Measurements from ENCODE around the gene QRICH2. TPM values are rescaled to one million over a fixed set of nuclear protein-coding genes. Genes with fewer than 3 reads are reported as not detected.
"Not testable (repeated sequence)": the region's sequence is repeated elsewhere in the genome, so short reads cannot be mapped to it uniquely, and the experiment has no call there.

The QRICH2 gene
- total RNA-seq, 2 donors from 2014 or later, result 0.85 to 2.1 TPM

- Mint-ChIP-seq H3K27ac (peak overlapping the region; percentile 96), H3K36me3 (ENCODE audit: low read depth) (peaks cover 82% of the 10 kb centered on the region), H3K9me3 (no peaks in the 10 kb centered on the region), H3K4me3 (peak overlapping the region; percentile 96), H3K27me3 (no peaks in the 10 kb centered on the region), H3K4me1 (peaks cover 10% of the 10 kb centered on the region)
- ATAC-seq (replicated peaks), result no peak
Observed at GRCh38 chr17:76268991-76269981, 38.8 kb downstream of the QRICH2 start.

GRCh38 chr17:76268015-76268749 is 39.9 kb downstream of the QRICH2 start:
- Mint-ChIP-seq H3K4me3 (peak overlapping the region; percentile 96), H3K27ac (peak overlapping the region; percentile 96), H3K9me3 (no peaks in the 10 kb centered on the region), H3K36me3 (ENCODE audit: low read depth) (peaks cover 82% of the 10 kb centered on the region), H3K27me3 (no peaks in the 10 kb centered on the region), H3K4me1 (peaks cover 18% of the 10 kb centered on the region)
- ATAC-seq (replicated peaks), result peak; percentile 19

- peaks cover 23% of the 10 kb centered on the region for H3K4me1 Mint-ChIP-seq
- not testable (repeated sequence) for H3K9me3 Mint-ChIP-seq; ATAC-seq (replicated peaks); H3K27me3 Mint-ChIP-seq
- peaks cover 77% of the 10 kb centered on the region for H3K36me3 Mint-ChIP-seq (ENCODE audit: low read depth)
- peak overlapping the region; percentile 96 for H3K4me3 Mint-ChIP-seq
- H3K27ac Mint-ChIP-seq, result peak overlapping the region; percentile 96
Observed at GRCh38 chr17:76267581-76268001, 40.5 kb downstream of the QRICH2 start.

DNA sequence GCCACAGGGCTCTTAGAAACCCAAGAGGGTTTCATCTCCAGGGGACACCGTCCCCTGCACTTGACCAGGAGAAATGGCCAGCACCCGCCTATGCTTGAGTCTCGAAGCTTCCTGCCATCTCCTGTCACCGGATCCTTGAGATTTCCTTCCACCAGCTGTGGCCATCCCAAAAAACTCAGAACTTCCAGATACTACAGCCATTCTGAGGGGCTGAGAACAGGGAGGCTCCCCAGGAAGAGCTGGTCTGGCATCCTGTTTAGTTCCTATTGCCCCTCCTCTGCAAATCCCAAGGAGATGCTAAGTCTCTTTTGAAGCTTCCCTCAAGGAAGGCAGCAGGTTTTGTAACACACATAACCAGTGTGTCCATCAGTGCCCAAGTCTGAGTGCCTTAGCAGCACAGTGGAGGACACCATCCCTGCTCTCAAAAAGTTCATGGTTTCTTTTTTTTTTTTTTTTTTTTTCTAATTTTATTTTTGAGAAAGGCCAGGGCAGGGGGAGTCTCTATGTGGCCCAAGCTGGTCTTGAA is 41.0 kb downstream of the QRICH2 start:
- Mint-ChIP-seq H3K36me3 (ENCODE audit: low read depth) (peaks cover 72% of the 10 kb centered on the region), H3K27me3 (no peaks in the 10 kb centered on the region), H3K4me1 (peaks cover 25% of the 10 kb centered on the region), H3K9me3 (no peaks in the 10 kb centered on the region), H3K27ac (peak overlapping the region; percentile 96), H3K4me3 (peak overlapping the region; percentile 96)
- no peak for ATAC-seq (replicated peaks)

- H3K9me3 Mint-ChIP-seq, result no peaks in the 10 kb centered on the region
- H3K27me3 Mint-ChIP-seq, result no peaks in the 10 kb centered on the region
- H3K27ac Mint-ChIP-seq, result peak overlapping the region; percentile 96
- ATAC-seq (replicated peaks), result no peak
- peaks cover 65% of the 10 kb centered on the region for H3K36me3 Mint-ChIP-seq (ENCODE audit: low read depth)
- peaks cover 25% of the 10 kb centered on the region for H3K4me1 Mint-ChIP-seq
- peak overlapping the region; percentile 96 for H3K4me3 Mint-ChIP-seq
Observed at GRCh38 chr17:76266244-76266938, 41.7 kb downstream of the QRICH2 start.

- H3K9me3 Mint-ChIP-seq, result no peaks in the 10 kb centered on the region
- peaks cover 58% of the 10 kb centered on the region for H3K36me3 Mint-ChIP-seq (ENCODE audit: low read depth)
- no peak for ATAC-seq (replicated peaks)
- peaks cover 29% of the 10 kb centered on the region for H3K4me1 Mint-ChIP-seq
- peak overlapping the region; percentile 96 for H3K27ac Mint-ChIP-seq
- peak overlapping the region; percentile 96 for H3K4me3 Mint-ChIP-seq
- no peaks in the 10 kb centered on the region for H3K27me3 Mint-ChIP-seq
Observed at GRCh38 chr17:76265624-76266243, 42.3 kb downstream of the QRICH2 start.

DNA sequence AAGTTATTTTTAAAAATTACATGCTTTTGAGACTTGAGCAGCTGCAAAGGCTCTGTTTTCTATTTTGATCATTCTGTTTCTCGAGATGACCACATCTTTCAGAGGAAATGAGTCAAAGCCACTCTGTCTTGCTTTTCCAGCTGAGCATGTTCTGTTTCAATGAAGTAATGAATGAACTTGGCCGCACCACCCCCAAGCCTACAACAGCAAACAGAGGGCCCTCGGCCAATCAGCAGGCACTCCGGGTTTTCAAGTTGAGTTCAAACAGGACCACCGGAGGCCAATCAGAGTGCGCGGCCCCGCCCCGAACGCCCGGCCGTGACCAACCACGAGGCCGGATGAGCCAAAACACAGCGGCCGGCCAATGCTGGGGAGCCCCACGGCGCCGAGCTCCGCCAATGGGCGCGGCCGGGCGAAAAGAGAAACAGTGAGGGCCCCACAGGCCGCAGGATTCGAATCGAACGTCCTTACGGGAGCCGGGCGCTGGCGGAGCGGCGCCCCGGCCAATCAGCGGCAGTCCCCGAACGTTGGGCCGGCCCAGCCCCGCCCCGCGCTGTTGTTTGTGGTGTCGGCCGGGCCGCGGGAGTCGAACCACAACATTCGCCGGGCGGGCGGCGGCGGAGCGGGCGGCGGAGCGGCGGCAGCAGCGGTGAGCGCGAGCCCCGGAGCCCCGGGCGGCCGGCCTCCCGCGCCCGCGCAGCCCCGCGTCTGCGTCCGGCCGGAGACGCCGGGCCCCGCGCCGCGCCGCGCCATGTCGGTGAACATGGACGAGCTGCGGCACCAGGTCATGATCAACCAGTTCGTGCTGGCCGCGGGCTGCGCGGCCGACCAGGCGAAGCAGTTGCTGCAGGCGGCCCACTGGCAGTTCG is 43.1 kb downstream of the QRICH2 start, which contains the start of gene UBALD2:
Gene UBALD2, plus strand, starts transcription at position 594 of the 869 bp plus-strand sequence. Its CDS starts 158 bp downstream, at position 752.
- H3K4me1 Mint-ChIP-seq, result peaks cover 29% of the 10 kb centered on the region
- H3K4me3 Mint-ChIP-seq, result peak within 1 kb of the TSS; percentile 96
- ATAC-seq (replicated peaks), result peak; percentile 87
- H3K27ac Mint-ChIP-seq, result peak within 1 kb of the TSS; percentile 96
- H3K27me3 Mint-ChIP-seq, result no peaks in the 10 kb centered on the region
- peaks cover 51% of the 10 kb centered on the region for H3K36me3 Mint-ChIP-seq (ENCODE audit: low read depth)
- no peaks in the 10 kb centered on the region for H3K9me3 Mint-ChIP-seq

- Mint-ChIP-seq H3K9me3 (no peaks in the 10 kb centered on the region), H3K4me3 (peak overlapping the region; percentile 79), H3K4me1 (peaks cover 24% of the 10 kb centered on the region), H3K27ac (peak overlapping the region; percentile 90), H3K27me3 (no peaks in the 10 kb centered on the region), H3K36me3 (ENCODE audit: low read depth) (peaks cover 45% of the 10 kb centered on the region)
- ATAC-seq (replicated peaks), result peak; percentile 1
Observed at GRCh38 chr17:76264425-76264754, 43.7 kb downstream of the QRICH2 start.

DNA sequence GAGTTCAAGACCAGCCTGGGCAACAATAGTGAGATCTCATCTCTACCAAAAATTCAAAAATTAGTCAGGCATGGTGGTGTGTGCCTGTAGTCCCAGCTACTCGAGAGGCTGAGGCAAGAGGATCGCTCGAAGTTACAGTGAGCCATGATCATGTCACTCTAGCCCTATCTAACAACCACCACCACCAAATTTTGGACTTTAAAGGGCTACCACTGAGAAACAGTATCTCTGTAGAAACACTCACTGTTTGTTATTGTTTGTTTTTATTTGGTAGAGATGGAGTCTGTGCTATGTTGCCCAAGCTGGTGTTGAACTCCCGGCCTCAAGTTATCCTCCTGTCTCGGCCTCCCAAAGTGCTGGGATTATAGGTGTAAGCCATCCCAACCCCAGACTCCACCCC is 44.2 kb downstream of the QRICH2 start:
- H3K9me3 Mint-ChIP-seq, result no peaks in the 10 kb centered on the region
- peaks cover 22% of the 10 kb centered on the region for H3K4me1 Mint-ChIP-seq
- peaks cover 40% of the 10 kb centered on the region for H3K36me3 Mint-ChIP-seq (ENCODE audit: low read depth)
- H3K27ac Mint-ChIP-seq, result peak overlapping the region; percentile 90
- no peaks in the 10 kb centered on the region for H3K27me3 Mint-ChIP-seq
- peak overlapping the region; percentile 79 for H3K4me3 Mint-ChIP-seq
- ATAC-seq (replicated peaks), result no peak

DNA sequence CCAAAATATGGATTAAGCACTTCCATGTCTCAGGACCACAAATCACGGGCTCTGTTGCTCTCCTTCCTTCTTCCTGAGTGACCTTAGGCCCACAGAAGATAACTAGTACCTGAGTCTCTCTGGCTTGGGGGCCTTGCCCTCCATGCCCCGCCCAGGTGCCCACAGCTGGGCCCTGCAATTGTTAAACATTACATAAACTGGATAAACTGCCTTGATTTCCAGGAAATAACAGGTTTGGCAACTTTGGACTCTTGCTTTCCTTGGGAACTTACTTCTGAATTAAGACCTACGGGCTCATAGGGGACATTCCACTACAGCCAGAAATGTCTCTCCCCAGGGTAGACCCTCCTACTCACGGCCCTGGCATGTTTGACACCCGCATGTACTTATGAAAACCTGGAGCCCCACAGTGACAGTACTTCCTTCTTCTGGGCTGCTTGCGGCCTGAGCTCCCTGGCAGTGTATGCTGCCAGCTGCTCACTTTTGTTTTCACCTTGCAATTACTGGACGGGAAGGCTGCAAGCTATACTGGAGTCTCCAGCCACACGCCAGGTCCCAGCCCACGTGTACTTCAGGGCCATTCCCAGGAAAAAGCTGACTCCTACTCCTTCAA is 45.2 kb downstream of the QRICH2 start:
- Mint-ChIP-seq H3K36me3 (ENCODE audit: low read depth) (peaks cover 29% of the 10 kb centered on the region), H3K4me3 (peak overlapping the region; percentile 79), H3K4me1 (peaks cover 22% of the 10 kb centered on the region), H3K9me3 (no peaks in the 10 kb centered on the region), H3K27me3 (no peaks in the 10 kb centered on the region), H3K27ac (peak overlapping the region; percentile 90)
- no peak for ATAC-seq (replicated peaks)

DNA sequence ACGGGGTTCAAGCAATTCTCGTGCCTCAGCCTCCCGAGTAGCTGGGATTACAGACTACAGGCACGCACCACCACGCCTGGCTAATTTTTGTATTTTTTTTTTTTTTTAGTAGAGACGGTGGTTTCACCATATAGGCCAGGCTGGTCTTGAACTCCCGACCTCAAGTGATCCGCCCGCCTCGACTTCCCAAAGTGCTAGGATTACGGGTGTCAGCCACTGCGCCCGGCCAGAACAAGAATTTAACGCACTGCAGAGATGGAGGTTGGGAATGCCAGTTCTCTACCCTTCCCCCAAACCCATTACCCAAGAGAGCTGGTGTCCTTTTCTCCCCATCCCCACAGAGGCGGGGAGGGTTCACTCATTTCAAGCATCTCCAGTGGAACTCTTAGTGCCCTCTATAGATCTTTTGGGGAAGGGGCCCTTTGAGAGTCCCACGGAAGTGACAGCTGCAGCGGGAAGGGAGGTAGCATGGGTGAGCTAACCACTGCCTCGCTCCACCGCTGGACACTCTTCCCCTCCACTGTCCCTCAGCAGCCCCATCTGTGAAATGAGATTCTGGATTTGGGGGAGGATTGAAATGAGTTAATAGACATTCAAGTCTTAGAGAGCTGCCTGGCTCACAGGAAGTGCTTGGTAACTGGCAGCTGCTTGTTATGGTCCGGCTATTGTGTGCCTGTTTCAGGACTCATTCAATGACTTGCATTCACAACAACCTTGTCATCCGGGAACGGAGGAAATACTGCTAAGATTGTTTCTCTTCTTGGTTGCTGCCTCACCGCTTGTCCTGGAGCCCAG is 46.5 kb downstream of the QRICH2 start:
- H3K4me1 Mint-ChIP-seq, result peaks cover 26% of the 10 kb centered on the region

DNA sequence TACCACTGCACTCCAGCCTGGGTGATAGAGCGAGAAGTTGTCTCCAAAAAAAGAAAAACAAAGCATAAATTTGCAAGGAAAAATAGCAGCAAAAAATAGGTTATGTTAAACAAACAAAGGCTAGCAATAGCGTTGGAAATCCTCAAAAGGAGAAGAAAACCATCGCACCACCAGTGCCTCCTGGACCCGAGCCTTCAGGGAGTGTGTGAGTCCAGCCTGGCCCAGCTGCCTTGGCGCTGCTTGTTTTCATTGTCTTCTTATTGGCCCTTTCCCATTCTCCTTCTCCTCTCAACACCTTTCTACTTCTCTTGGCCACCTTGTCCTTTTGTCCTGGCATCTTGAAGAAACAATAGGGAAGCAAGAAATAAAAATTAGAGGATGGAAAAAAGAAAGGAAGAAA is 47.4 kb downstream of the QRICH2 start:
- ATAC-seq (replicated peaks), result no peak
- H3K4me1 Mint-ChIP-seq, result peaks cover 26% of the 10 kb centered on the region
- H3K27ac Mint-ChIP-seq, result no peak overlapping the region
- peaks cover 3% of the 10 kb centered on the region for H3K9me3 Mint-ChIP-seq
- H3K27me3 Mint-ChIP-seq, result no peaks in the 10 kb centered on the region
- peaks cover 8% of the 10 kb centered on the region for H3K36me3 Mint-ChIP-seq (ENCODE audit: low read depth)
- H3K4me3 Mint-ChIP-seq, result no peak overlapping the region

More for the DNA sequence above, 46.5 kb downstream of the QRICH2 start:
- H3K9me3 Mint-ChIP-seq, result peaks cover 3% of the 10 kb centered on the region
- ATAC-seq (replicated peaks), result no peak
- no peak overlapping the region for H3K4me3 Mint-ChIP-seq
- H3K27me3 Mint-ChIP-seq, result no peaks in the 10 kb centered on the region
- H3K27ac Mint-ChIP-seq, result no peak overlapping the region
- peaks cover 17% of the 10 kb centered on the region for H3K36me3 Mint-ChIP-seq (ENCODE audit: low read depth)
